Naive B cell (primary cell): ENCODE results near the gene WRAP73. TPM values are rescaled to one million over a fixed set of nuclear protein-coding genes. Genes with fewer than 3 reads are reported as not detected.

Experiments used
- ATAC-seq, 2 donors: fragments of 150-1000 bp; cut with Tn5 transposase; 2 replicates each; pipeline ENCODE4 v1.10.0; 2021; ENCODE audit warnings: low read depth in 2 of 2, mild to moderate bottlenecking in 2 of 2, moderate library complexity in 2 of 2
- DNase-seq: peaks from one replicate; pipeline ENCODE4 v3.0.0; 2022
- H3K27ac Mint-ChIP-seq, 6 donors: one replicate each; pipeline ENCODE4 v1.8.0; 2020 to 2022; ENCODE audit warnings: mild to moderate bottlenecking in 6 of 6, mixed read lengths in 6 of 6, moderate library complexity in 5 of 6, inconsistent platforms in 2 of 6
- H3K27me3 Mint-ChIP-seq, 3 donors: one replicate each; pipeline ENCODE4 v1.8.0; 2021 to 2022; ENCODE audit warnings: mixed read lengths in 3 of 3, mild to moderate bottlenecking in 1 of 3
- H3K36me3 Mint-ChIP-seq, 2 donors: one replicate each; pipeline ENCODE4 v1.8.0; 2020 to 2022; ENCODE audit warnings: mixed read lengths in 2 of 2, inconsistent platforms in 1 of 2, mild to moderate bottlenecking in 1 of 2
- H3K4me1 Mint-ChIP-seq, 3 donors: one replicate each; pipeline ENCODE4 v1.8.0; 2020 to 2022; ENCODE audit warnings: mixed read lengths in 3 of 3, inconsistent platforms in 1 of 3, mild to moderate bottlenecking in 1 of 3, moderate library complexity in 1 of 3
- H3K4me3 Mint-ChIP-seq, 8 donors: one replicate each; pipeline ENCODE4 v1.8.0; 2020 to 2022; ENCODE audit warnings: mild to moderate bottlenecking in 8 of 8, mixed read lengths in 8 of 8, moderate library complexity in 8 of 8, inconsistent platforms in 2 of 8
- H3K9me3 Mint-ChIP-seq, 7 donors: one replicate each; pipeline ENCODE4 v1.8.0; 2020 to 2022; ENCODE audit warnings: mixed read lengths in 7 of 7, mild to moderate bottlenecking in 5 of 7, inconsistent platforms in 2 of 7, moderate library complexity in 1 of 7
- polyA plus RNA-seq, 6 donors: library from polyadenylated mRNA; unstranded; fragments of 300-500 nt; fragmentation: Illumina TruSeq; gene quantifications; one replicate each; pipeline ENCODE4 v1.2.3, GENCODE V29; 2021; ENCODE audit warnings: low read depth in 6 of 6

The WRAP73 gene
- polyA plus RNA-seq, 6 donors from 2014 or later = 23.4 to 58.3 (median 27.7) TPM

DNA sequence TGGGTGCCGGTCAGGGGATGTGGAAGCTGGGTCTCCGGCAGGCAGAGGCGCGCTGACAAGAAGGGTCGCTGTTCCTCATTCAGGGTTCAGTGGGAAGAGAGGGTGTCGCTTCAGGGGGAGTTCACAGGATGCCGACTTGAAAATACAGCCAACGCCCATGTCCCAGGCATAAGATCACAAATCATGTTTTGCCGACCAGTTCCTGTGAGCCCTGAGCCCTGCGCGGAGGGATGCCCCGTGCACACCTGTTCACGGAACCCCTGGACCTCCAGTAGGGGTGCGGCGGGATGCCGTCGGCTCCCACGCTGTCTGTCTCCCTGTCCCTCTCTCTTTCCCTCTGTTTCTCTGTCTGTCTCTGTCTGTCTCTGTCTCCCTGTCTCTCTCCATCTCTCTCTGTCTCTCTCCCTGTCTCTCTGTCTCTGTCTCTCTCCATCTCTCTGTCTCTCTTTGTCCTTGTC lies 29.2 kb upstream of the WRAP73 start:
- H3K4me1 Mint-ChIP-seq = peaks cover 34 to 50% (median 42%) of the 10 kb centered on the region in 3 donors
- peak overlapping the region in 4 of 6 donors; percentile 49 to 95 (median 82) for H3K27ac Mint-ChIP-seq
- H3K4me3 Mint-ChIP-seq = peak overlapping the region in 7 of 8 donors; percentile 6 to 87 (median 73)
- peaks cover 0 to 6% (median 0%) of the 10 kb centered on the region in 7 donors for H3K9me3 Mint-ChIP-seq
- H3K27me3 Mint-ChIP-seq = peaks cover 5 to 30% (median 24%) of the 10 kb centered on the region in 3 donors
- H3K36me3 Mint-ChIP-seq = peaks cover 0 to 13% of the 10 kb centered on the region in 2 donors
- no peak for DNase-seq
- peak in 1 of 2 donors; percentile 36 for ATAC-seq

DNA sequence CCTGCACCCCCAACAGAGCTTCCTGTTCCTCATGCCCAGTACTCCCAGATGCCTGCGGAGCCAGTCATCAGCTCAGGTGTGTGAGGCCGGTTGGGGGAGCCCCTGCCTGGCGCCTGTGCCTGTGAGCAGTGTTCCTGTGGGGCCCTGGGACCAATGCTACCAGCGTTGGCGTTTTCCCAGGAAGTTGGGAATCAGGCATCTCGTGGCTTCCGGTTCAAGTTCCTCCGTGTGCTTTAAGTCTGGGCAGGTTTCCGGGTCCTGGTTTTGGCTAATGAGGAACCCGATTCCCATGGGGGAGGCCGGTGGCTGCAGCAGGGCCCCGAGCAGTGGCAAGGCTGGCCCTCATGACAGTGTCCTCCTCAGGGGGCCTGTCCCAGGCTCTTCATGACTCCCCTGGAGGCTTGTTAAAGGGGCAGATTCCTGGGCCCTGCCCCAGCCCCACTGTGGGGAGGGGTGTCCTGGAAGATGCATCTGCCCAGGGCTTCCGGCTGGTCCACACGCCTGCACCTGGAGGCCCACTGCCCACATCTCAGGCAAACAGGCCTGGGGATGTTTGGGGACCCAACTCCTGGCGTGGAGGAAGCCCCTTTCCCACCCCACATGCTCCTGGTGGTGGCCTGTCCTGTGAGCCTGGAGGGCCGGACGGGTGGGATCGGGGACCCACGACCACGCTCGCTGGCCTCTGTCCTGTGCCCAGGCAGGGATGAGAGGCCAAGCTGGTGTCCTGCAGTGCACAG lies 28.6 kb upstream of the WRAP73 start:
- Mint-ChIP-seq H3K4me3 (peak overlapping the region in 7 of 8 donors; percentile 47 to 89 (median 76)), H3K27ac (peak overlapping the region in 4 of 6 donors; percentile 26 to 95 (median 72)), H3K4me1 (peaks cover 37 to 56% (median 44%) of the 10 kb centered on the region in 3 donors), H3K27me3 (peaks cover 5 to 26% (median 24%) of the 10 kb centered on the region in 3 donors), H3K36me3 (peaks cover 0 to 13% of the 10 kb centered on the region in 2 donors), H3K9me3 (peaks cover 0 to 6% (median 0%) of the 10 kb centered on the region in 7 donors)
- DNase-seq (no peak), ATAC-seq (no peak)

DNA sequence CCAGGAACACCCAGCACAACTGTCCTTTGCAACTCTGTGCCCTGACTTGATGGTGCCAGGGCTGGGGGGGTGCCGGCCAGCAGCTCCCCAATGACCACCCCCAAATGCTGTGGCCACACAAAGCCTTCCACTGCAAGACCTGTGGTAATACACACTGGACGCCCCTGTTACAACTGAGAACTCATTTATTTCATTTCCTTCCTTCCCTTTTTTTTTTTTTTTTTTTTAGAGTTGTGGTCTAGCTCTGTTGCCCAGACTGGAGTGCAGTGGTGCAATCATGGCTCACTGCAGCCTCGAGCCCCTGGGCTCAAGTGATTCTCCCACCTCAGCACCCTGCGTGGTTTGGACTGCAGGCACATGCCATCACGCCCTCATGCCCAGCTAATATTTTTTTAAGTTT lies 27.6 kb upstream of the WRAP73 start:
- peaks cover 0 to 13% of the 10 kb centered on the region in 2 donors for H3K36me3 Mint-ChIP-seq
- H3K27me3 Mint-ChIP-seq = peaks cover 0 to 19% (median 17%) of the 10 kb centered on the region in 3 donors
- DNase-seq = no peak
- peaks cover 43 to 66% (median 54%) of the 10 kb centered on the region in 3 donors for H3K4me1 Mint-ChIP-seq
- H3K9me3 Mint-ChIP-seq = peaks cover 0 to 6% (median 0%) of the 10 kb centered on the region in 7 donors
- H3K27ac Mint-ChIP-seq = peak overlapping the region; percentile 57 to 86 (median 76)
- peak; percentile 50 to 62 for ATAC-seq
- H3K4me3 Mint-ChIP-seq = peak overlapping the region; percentile 58 to 89 (median 76)

DNA sequence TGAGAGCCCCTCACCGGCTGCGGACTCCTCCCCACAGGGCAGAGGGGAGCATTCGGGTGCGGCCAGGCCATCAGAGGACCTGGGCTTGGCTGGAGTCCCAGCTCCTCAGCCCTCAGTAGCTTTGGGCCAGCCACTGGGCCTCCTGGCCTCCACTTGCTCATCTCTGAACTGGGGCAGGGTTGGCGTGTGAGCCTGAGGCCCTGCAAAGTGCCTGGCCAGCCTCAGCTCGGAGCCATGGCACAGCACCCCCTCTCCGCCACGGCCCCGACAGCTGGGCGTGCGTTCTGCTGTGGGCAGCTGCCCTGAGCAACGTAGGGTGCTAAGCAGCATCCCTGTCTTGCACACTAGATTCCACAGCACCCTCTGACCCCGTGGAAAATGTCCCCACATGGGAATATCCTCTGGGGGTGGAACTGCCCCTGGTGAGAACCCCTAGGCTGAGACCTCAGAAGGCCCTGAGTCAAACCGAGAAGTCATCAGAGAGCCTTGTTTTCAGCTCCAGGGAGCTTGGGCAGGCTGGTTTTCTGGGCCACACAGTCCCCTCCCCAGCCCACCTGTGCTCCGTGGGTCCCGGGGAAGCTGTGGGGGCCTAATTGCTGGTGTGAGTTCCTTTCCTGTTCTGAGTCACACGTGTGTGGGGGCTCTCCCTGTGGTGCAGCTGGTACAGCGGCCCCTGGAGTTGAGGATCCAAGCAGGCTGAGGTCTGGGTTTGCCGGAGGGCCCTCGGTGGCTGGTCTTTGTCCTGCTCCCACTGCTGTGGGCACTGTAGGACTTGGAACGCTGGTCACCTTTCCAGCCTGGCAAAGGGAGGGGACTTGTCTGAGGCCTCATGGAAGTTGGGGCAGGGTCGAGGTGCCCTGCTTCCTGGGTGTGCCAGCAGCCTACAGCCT lies 26.9 kb upstream of the WRAP73 start:
- Mint-ChIP-seq H3K4me1 (peaks cover 50 to 73% (median 57%) of the 10 kb centered on the region in 3 donors), H3K36me3 (peaks cover 0 to 13% of the 10 kb centered on the region in 2 donors), H3K27ac (peak overlapping the region in 5 of 6 donors; percentile 70 to 86 (median 72)), H3K27me3 (peaks cover 0 to 19% (median 18%) of the 10 kb centered on the region in 3 donors), H3K9me3 (peaks cover 0 to 6% (median 0%) of the 10 kb centered on the region in 7 donors), H3K4me3 (peak overlapping the region in 7 of 8 donors; percentile 58 to 89 (median 77))
- ATAC-seq (peak; percentile 29 to 46), DNase-seq (no peak)

DNA sequence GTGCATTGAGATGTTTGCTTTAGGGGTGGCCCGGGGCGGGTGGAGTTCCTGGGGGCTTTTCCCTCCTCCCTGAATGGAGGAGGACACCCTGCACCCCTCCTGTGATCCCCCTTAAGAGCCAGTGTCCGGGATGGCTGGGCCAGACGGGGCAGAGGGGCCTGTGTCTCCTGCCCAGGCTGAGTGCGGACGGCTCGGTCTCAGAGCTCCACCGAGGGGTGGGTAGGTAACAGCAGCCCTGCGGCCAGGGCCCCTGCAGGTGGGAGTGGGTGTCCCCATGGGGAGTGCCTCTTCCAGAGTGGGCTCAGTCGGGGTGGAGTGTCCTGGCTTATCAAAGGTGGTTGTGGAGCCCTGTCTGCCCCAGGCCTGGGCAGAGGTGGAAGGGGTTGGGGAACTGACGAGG lies 25.5 kb upstream of the WRAP73 start:
- peaks cover 0 to 25% (median 19%) of the 10 kb centered on the region in 3 donors for H3K27me3 Mint-ChIP-seq
- peak overlapping the region in 1 of 6 donors; percentile 78 for H3K27ac Mint-ChIP-seq
- no peak for DNase-seq
- peak overlapping the region in 1 of 8 donors; percentile 10 for H3K4me3 Mint-ChIP-seq
- H3K36me3 Mint-ChIP-seq = peaks cover 0 to 13% of the 10 kb centered on the region in 2 donors
- peaks cover 0 to 6% (median 0%) of the 10 kb centered on the region in 7 donors for H3K9me3 Mint-ChIP-seq
- no peak for ATAC-seq
- peaks cover 51 to 79% (median 57%) of the 10 kb centered on the region in 3 donors for H3K4me1 Mint-ChIP-seq

DNA sequence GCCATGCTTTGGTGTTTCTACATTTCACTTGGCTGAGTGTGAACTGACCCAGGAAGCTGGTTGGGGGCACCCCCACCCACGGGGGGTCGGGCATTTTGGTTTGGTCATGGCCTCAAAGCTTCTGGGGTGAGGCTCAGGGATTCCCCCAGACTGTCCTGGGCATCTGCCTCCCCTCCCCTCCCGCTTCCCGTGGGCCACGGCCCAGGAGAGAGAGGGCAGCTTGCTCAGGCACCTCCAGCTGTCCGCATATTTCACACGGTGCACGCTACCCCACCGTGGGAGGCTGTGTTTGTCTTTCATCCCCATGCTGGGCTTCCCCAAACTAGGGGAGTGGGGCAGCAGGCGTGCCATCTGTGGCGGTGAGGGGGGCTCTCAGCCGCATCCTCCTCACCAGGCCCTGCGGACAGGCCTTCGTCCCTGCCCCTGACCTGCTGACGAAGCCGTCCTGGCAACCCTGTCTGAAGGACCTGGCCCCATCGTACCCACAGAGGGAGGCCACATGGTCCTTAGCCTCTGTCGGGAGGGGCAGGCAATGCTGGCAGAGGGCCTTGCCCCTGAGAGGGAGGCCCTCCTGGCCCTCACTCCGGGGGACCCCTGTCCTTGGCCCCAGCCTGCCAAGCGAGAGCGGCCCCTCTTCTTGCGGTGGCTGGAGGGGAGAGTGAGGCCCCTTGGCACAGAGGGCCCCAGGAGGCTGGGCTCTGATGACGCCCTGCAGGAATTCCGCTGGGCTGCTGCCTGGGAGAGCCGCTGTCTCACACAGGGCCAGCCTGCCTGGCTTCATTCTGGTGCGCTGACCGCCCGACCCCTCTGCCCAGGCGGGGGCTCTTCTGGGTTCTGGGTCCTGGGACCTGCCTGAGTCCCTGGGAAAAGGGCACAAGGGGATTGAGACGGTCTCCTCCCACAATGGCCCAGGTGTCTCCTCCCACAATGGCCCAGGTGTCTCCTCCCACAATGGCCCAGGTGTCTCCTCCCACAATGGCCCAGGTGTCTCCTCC lies 24.5 kb upstream of the WRAP73 start:
- peak overlapping the region in 1 of 8 donors; percentile 79 for H3K4me3 Mint-ChIP-seq
- DNase-seq (no peak), ATAC-seq (no peak)
- peaks cover 0 to 20% (median 10%) of the 10 kb centered on the region in 3 donors for H3K27me3 Mint-ChIP-seq
- peaks cover 0 to 4% of the 10 kb centered on the region in 2 donors for H3K36me3 Mint-ChIP-seq
- H3K4me1 Mint-ChIP-seq = peaks cover 44 to 70% (median 55%) of the 10 kb centered on the region in 3 donors
- H3K9me3 Mint-ChIP-seq = peaks cover 0 to 2% (median 0%) of the 10 kb centered on the region in 7 donors
- peak overlapping the region in 2 of 6 donors; percentile 47 to 90 for H3K27ac Mint-ChIP-seq

DNA sequence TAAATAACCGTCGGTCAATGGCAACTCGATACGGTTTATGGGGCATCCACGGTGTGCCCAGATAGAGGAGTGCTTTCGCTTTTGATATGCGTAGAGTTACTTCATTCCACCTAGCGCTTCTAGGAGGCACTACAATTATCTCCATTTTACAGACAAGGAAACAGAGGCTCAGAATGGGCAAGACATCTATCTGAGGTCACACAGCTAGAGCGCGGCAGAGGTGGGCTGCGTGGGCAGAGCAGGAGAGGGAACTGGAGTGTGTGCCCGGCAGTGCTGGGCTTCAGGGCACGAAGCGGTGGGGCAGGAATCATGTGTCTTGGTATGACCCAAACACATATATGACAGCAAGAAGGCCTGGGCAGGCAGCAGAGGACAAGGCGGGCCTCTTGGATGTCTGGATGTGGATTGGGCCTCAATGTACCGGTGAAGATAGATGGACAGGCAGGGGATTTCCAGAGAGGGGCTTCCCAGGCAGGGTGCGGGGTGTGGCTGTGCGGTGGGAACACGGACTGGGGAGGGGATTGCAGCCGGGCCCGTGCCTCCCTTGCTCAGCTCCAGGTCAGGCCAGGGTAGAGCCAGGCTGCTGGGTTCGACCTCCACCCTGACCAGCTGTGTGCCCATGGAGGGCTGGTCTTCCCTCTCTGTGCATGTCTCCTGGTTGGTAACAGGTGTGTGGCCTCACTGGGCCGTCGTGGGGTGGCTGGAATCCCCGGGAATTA lies 23.6 kb upstream of the WRAP73 start:
- DNase-seq (no peak), ATAC-seq (peak; percentile 38 to 46)
- Mint-ChIP-seq H3K4me1 (peaks cover 39 to 64% (median 50%) of the 10 kb centered on the region in 3 donors), H3K27me3 (peaks cover 0 to 16% (median 6%) of the 10 kb centered on the region in 3 donors), H3K27ac (peak overlapping the region; percentile 26 to 90 (median 78)), H3K4me3 (peak overlapping the region in 2 of 8 donors; percentile 42 to 79), H3K36me3 (no peaks in the 10 kb centered on the region), H3K9me3 (no peaks in the 10 kb centered on the region)

DNA sequence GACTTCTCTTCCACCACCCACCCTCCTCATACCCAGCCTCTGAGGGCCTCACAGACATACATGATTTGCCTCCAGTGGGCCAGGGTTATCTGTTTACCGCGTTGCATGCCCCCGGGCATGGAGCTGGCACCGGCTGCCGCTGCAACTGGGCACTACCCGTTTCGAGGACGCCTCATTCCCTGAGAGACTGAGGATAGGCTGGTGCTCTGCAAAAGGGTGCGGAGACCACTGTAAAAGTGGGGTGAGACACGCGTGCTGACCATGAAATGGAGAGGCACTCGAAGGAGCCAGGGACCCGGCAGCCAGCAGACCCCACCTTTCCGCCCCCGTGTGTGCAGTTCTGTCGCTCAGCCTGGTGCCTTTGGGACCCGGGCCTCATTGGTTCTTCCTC lies 23.1 kb upstream of the WRAP73 start:
- Mint-ChIP-seq H3K27me3 (peaks cover 0 to 16% (median 6%) of the 10 kb centered on the region in 3 donors), H3K4me1 (peaks cover 43 to 64% (median 50%) of the 10 kb centered on the region in 3 donors), H3K4me3 (peak overlapping the region in 1 of 8 donors; percentile 79), H3K9me3 (no peaks in the 10 kb centered on the region), H3K36me3 (no peaks in the 10 kb centered on the region), H3K27ac (peak overlapping the region in 4 of 6 donors; percentile 52 to 90 (median 72))
- ATAC-seq (no peak), DNase-seq (no peak)

DNA sequence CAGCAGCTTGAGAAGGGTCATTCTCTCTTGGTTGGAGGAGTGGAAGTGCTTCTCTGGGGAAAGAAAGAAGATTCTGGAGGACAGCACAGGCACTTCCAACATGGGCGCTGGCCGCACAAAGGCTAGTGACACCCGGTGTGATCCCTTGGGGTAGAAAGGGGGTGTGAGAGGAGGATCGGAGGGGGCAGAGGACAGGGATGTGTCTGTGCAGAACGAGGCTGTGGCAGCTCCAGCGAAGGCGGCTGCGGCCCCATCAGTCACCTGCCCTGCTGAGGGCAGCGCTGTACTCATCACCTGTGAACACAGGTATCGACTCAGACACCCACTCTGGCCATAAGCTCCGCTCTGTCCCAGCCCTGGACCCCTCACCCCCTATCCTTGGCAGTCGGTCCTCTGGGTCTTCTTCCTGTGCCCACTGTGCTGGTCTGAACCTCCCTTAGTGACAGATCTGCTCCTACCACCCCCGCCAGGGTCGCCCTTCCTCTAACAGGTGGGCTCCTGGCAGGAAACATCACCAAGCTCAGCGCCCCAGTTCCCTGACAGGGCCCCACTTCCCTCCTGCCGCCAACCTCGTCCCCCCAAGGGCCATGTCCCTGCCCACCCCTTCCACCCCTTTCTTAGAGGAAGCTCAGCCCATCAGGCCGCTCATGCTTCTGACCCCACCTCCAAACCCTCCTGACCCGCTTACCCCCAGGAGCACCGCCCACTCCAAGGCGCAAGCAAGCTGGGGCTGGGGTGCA lies 22.5 kb upstream of the WRAP73 start:
- Mint-ChIP-seq H3K36me3 (no peaks in the 10 kb centered on the region), H3K4me3 (peak overlapping the region in 3 of 8 donors; percentile 28 to 79 (median 42)), H3K4me1 (peaks cover 40 to 64% (median 50%) of the 10 kb centered on the region in 3 donors), H3K27ac (peak overlapping the region in 3 of 6 donors; percentile 52 to 94 (median 90)), H3K27me3 (peaks cover 0 to 16% (median 6%) of the 10 kb centered on the region in 3 donors), H3K9me3 (no peaks in the 10 kb centered on the region)
- ATAC-seq (no peak), DNase-seq (no peak)

DNA sequence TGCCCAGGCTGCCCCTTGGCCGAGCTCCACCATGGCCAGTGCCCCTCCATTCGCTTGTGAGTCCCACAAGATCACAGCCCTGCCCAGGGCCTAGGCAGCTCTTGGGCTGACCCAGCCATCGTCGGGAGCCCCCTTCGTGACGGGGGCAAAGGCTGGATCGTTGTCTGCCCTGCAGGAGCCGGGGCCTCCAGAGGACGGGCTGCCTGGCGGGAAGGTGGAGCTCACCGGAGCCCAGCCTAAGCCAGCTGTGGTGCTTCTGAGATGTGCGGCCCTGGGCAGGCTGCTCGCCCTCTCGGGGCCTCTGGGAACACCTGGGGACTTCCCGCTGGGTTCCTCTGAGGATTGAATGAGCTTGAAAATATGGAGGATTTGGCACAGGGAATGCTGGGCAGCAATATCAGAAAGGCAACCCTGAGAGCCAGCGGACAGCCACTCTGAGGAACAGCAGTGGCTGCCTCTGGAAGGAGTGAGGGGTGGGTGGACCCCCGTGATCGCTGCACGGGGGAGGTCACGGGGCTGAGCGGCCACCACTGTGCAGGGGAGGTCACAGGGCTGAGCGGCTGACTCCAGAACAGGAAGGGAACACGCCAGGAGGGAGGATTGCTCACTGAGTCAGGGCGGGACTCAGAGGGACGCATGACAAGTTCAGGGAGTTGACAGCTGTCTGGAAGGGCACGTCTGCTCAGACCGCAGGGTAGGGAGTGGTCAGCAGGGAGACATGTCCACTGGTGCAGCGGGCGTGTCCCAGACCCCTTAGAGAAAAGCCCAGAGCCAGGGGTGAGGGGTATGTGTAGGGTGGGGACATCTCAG lies 21.7 kb upstream of the WRAP73 start:
- Mint-ChIP-seq H3K9me3 (no peaks in the 10 kb centered on the region), H3K27me3 (peaks cover 0 to 16% (median 6%) of the 10 kb centered on the region in 3 donors), H3K36me3 (no peaks in the 10 kb centered on the region), H3K4me1 (peaks cover 42 to 64% (median 50%) of the 10 kb centered on the region in 3 donors), H3K4me3 (no peak overlapping the region), H3K27ac (peak overlapping the region in 2 of 6 donors; percentile 48 to 90)
- no peak for ATAC-seq
- no peak for DNase-seq
